CD4-positive, alpha-beta memory T cell (primary cell): ENCODE measurements around the gene SYNCRIP. TPM values are rescaled to one million over a fixed set of nuclear protein-coding genes. Genes with fewer than 3 reads are reported as not detected.

Experiments
- CTCF ChIA-PET: fragments of 350-600 bp; sonication (Branson Sonifier 250); formaldehyde crosslinking; loops from one replicate; lab custom pipeline; 2021; ENCODE audit warnings: inconsistent platforms; ENCODE audit not compliant: partially characterized antibody; lab: Charles Lee
- POLR2A ChIA-PET: fragments of 350-600 bp; sonication (Branson Sonifier 250); formaldehyde crosslinking; loops from one replicate; lab custom pipeline; 2021; ENCODE audit not compliant: partially characterized antibody; lab: Charles Lee
- DNase-seq, 5 donors: peaks; one replicate each; pipeline versions ENCODE4 v3.0.0 to v3.0.0-alpha.2; 2020 to 2022; ENCODE audit warnings: mixed read lengths in 1 of 5
- H3K27ac ChIP-seq: one replicate; pipeline ENCODE4 v1.7.0; 2013; ENCODE audit warnings: low read depth, low read length
- H3K27me3 ChIP-seq: 2 replicates; pipeline ENCODE4 v1.7.0; 2013; ENCODE audit warnings: mild to moderate bottlenecking, low read length, moderate library complexity; ENCODE audit not compliant: insufficient read depth
- H3K36me3 ChIP-seq: 2 replicates; pipeline ENCODE4 v1.7.0; 2013; ENCODE audit warnings: mild to moderate bottlenecking, low read length, moderate library complexity; ENCODE audit not compliant: insufficient read depth
- H3K4me1 ChIP-seq: 2 replicates; pipeline ENCODE4 v1.7.0; 2013; ENCODE audit warnings: mild to moderate bottlenecking, low read length, moderate library complexity; ENCODE audit not compliant: insufficient read depth
- H3K4me3 ChIP-seq, 2 donors: one replicate each; pipeline ENCODE4 v1.7.0; 2013; ENCODE audit warnings: low read length in 2 of 2, mild to moderate bottlenecking in 1 of 2
- H3K9me3 ChIP-seq, 2 donors: one replicate each; pipeline ENCODE4 v1.7.0; 2013; ENCODE audit warnings: low read length in 2 of 2, control low read depth in 1 of 2; ENCODE audit not compliant: control insufficient read depth in 1 of 2
- H3K27ac Mint-ChIP-seq, 7 donors: one replicate each; pipeline ENCODE4 v1.8.0; 2020 to 2021; ENCODE audit warnings: mixed read lengths in 7 of 7, mild to moderate bottlenecking in 6 of 7, inconsistent platforms in 3 of 7, moderate library complexity in 3 of 7
- H3K27me3 Mint-ChIP-seq, 2 donors: one replicate each; pipeline ENCODE4 v1.8.0; 2020 to 2021; ENCODE audit warnings: mixed read lengths in 2 of 2
- H3K36me3 Mint-ChIP-seq, 2 donors: one replicate each; pipeline ENCODE4 v1.8.0; 2020 to 2021; ENCODE audit warnings: mixed read lengths in 2 of 2, inconsistent platforms in 1 of 2, mild to moderate bottlenecking in 1 of 2
- H3K4me1 Mint-ChIP-seq, 4 donors: one replicate each; pipeline ENCODE4 v1.8.0; 2020 to 2021; ENCODE audit warnings: mixed read lengths in 4 of 4, mild to moderate bottlenecking in 1 of 4
- H3K4me3 Mint-ChIP-seq, 8 donors: one replicate each; pipeline ENCODE4 v1.8.0; 2020 to 2021; ENCODE audit warnings: mixed read lengths in 8 of 8, mild to moderate bottlenecking in 7 of 8, moderate library complexity in 6 of 8, inconsistent platforms in 3 of 8
- H3K9me3 Mint-ChIP-seq, 8 donors: one replicate each; pipeline ENCODE4 v1.8.0; 2020 to 2021; ENCODE audit warnings: mixed read lengths in 8 of 8, mild to moderate bottlenecking in 5 of 8, inconsistent platforms in 3 of 8, moderate library complexity in 1 of 8
- intact Hi-C: fragments of 100-400 bp; cut with micrococcal nuclease; formaldehyde crosslinking; loops from one replicate; pipeline ENCODE4 v1.15.1; 2023
- polyA plus RNA-seq, 2 donors: library from polyadenylated mRNA; unstranded; fragments of 300-500 nt; fragmentation: Illumina TruSeq; gene quantifications; one replicate each; pipeline ENCODE4 v1.2.3, GENCODE V29; 2021
- total RNA-seq, 2 experiments: library from RNA; stranded (reverse); gene quantifications; one replicate each; pipeline ENCODE4 v1.2.3, GENCODE V29; 2021

Gene SYNCRIP
- total and polyA plus RNA-seq, 4 experiments from 2014 or later, result 52.1 to 94.1 (median 82.8) TPM

GRCh38 chr6:85680388-85680787 lies 37.7 kb upstream of the SYNCRIP start:
- DNase-seq, result no peak
- H3K36me3 Mint-ChIP-seq, result peaks cover 23 to 29% of the 10 kb centered on the region in 2 donors
- no peaks in the 10 kb centered on the region for H3K27me3 Mint-ChIP-seq
- no peak overlapping the region for H3K4me3 ChIP-seq
- CTCF ChIA-PET, result interaction anchor here (0.9 kb wide), 1 partner anchor 38 kb away, joined by 3 read pairs; the partner anchor contains the start of gene SYNCRIP
- POLR2A ChIA-PET, result interaction anchor here (1.8 kb wide), 1 partner anchor 37 kb away, joined by 11 read pairs; the partner anchor contains the start of gene SYNCRIP
- intact Hi-C loops, result no loop called here
- peak overlapping the region in 3 of 7 donors; percentile 0 to 99 (median 62) for H3K27ac Mint-ChIP-seq
- peaks cover 30% of the 10 kb centered on the region for H3K4me1 ChIP-seq
- no peaks in the 10 kb centered on the region for H3K27me3 ChIP-seq
- H3K9me3 Mint-ChIP-seq, result peaks cover 0 to 4% (median 0%) of the 10 kb centered on the region in 8 donors
- no peak overlapping the region for H3K27ac ChIP-seq
- peak overlapping the region in 1 of 8 donors; percentile 99 for H3K4me3 Mint-ChIP-seq
- no peaks in the 10 kb centered on the region for H3K9me3 ChIP-seq
- H3K4me1 Mint-ChIP-seq, result peaks cover 24 to 41% (median 27%) of the 10 kb centered on the region in 4 donors
- H3K36me3 ChIP-seq, result peaks cover 7% of the 10 kb centered on the region

DNA sequence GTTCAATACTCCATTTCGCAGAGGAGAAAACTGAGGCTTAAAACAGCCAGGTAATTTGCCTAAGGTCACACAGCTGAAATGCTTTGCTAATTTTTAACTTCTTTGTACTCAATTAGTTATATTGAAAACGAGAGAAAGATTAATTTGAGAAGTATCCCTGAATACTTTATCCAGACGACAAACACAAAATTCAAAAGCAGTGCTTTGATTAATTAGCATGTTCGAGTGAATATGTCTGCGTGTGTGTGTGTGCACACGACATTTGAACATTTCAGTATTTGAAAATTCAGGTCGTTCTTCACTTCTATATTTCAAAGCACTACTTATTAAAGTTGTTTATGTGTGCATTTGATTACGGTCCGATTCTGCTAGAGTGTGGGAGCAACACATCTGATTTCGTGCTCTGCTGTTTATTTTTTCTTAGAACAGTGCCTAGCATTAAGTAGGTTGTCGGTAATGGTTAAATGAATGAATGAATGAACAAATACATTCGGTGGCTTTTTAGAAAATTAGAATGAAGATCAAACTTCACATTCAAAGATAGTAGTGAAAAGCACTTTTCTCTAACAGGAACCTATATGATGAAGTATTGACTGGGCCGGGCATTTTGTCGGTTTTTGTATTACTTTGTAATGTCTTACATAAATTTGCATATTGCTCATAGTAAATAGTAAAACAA lies 36.9 kb upstream of the SYNCRIP start:
- ChIA-PET POLR2A (interaction anchor here (0.7 to 10.9 kb wide), 15 partner anchors 10 to 230 kb away, joined by 3 to 1033 read pairs (median 7); partner anchors contain the start of genes NT5E, SNX14 and SYNCRIP), CTCF (interaction anchor here (1.3 to 5.2 kb wide), 3 partner anchors 10 to 51 kb away, joined by 3 to 129 read pairs (median 25); partner anchors contain the start of gene SYNCRIP)
- H3K27ac ChIP-seq, result peak overlapping the region; percentile 87
- intact Hi-C loops, result loop anchor here (2.0 to 10.0 kb wide), 3 partner anchors 55 to 1475 kb away; partner anchors contain the start of gene ZNF292
- H3K4me1 ChIP-seq, result peaks cover 38% of the 10 kb centered on the region
- Mint-ChIP-seq H3K27ac (peak overlapping the region; percentile 82 to 100 (median 99)), H3K4me3 (peak overlapping the region; percentile 97 to 100 (median 100)), H3K36me3 (peaks cover 28 to 37% of the 10 kb centered on the region in 2 donors), H3K9me3 (peaks cover 0 to 4% (median 0%) of the 10 kb centered on the region in 8 donors), H3K4me1 (peaks cover 29 to 49% (median 35%) of the 10 kb centered on the region in 4 donors), H3K27me3 (no peaks in the 10 kb centered on the region)
- no peaks in the 10 kb centered on the region for H3K27me3 ChIP-seq
- no peak for DNase-seq
- H3K4me3 ChIP-seq, result peak overlapping the region; percentile 60 to 71
- H3K36me3 ChIP-seq, result peaks cover 7% of the 10 kb centered on the region
- no peaks in the 10 kb centered on the region for H3K9me3 ChIP-seq

GRCh38 chr6:85678602-85679444 lies 36.1 kb upstream of the SYNCRIP start:
- intact Hi-C loops, result loop anchor here (1.0 to 10.0 kb wide), 8 partner anchors 9 to 1820 kb away; partner anchors contain the start of genes CYB5R4, SNX14 and ZNF292
- peaks cover 36 to 56% (median 41%) of the 10 kb centered on the region in 4 donors for H3K4me1 Mint-ChIP-seq

DNA sequence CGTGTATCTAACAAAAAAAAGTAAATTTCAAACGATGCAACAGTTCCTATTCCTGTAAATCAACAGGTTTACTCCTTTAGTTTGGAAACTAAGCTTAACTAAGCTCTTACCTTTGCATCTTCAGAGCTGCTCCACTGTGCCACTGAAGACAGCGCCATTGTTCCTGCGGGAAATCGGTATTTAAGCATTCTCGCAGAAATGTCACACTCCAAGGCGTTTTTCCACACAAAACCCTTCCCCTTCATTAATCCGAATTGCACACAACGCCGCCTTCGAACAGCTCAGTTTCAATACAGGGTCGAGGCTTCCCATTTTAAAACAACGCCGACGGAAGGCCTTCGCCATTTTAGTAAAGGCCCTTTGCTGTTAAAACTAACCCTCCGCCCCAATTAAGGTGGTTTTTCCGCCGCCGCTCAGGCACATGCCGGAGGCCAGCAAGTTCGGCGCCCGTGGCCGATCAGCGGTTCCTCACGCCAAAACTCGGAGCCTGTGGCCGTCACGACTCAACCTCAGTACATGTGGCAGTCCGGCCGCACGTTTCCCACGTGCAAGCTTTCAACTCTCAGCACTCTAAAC lies 35.4 kb upstream of the SYNCRIP start:
- no peaks in the 10 kb centered on the region for H3K9me3 ChIP-seq
- Mint-ChIP-seq H3K4me3 (peak overlapping the region; percentile 97 to 100 (median 100)), H3K27ac (peak overlapping the region; percentile 98 to 100 (median 99)), H3K27me3 (no peaks in the 10 kb centered on the region), H3K36me3 (peaks cover 41 to 47% of the 10 kb centered on the region in 2 donors), H3K4me1 (peaks cover 43 to 64% (median 48%) of the 10 kb centered on the region in 4 donors), H3K9me3 (peaks cover 0 to 4% (median 0%) of the 10 kb centered on the region in 8 donors)
- ChIA-PET POLR2A (interaction anchor here (0.7 to 10.9 kb wide), 27 partner anchors 8 to 1819 kb away, joined by 3 to 1033 read pairs (median 6); partner anchors contain the start of genes CYB5R4, SNX14 and SYNCRIP), CTCF (interaction anchor here (0.9 to 5.2 kb wide), 16 partner anchors 8 to 323 kb away, joined by 3 to 129 read pairs (median 4); partner anchors contain the start of genes SNX14 and SYNCRIP)
- no peak for DNase-seq
- peak overlapping the region; percentile 87 for H3K27ac ChIP-seq
- intact Hi-C loops, result loop anchor here (1.0 to 10.0 kb wide), 8 partner anchors 8 to 1819 kb away; partner anchors contain the start of genes CYB5R4, SNX14 and ZNF292
- H3K27me3 ChIP-seq, result no peaks in the 10 kb centered on the region
- H3K36me3 ChIP-seq, result peaks cover 7% of the 10 kb centered on the region
- H3K4me1 ChIP-seq, result peaks cover 53% of the 10 kb centered on the region
- H3K4me3 ChIP-seq, result peak overlapping the region; percentile 90 to 99

More at GRCh38 chr6:85678602-85679444, 36.1 kb upstream of the SYNCRIP start:
- DNase-seq, result peak; percentile 98 to 99 (median 99)
- Histone ChIP-seq H3K4me1 (peaks cover 46% of the 10 kb centered on the region), H3K4me3 (peak overlapping the region; percentile 90 to 99), H3K27ac (peak overlapping the region; percentile 87), H3K9me3 (no peaks in the 10 kb centered on the region), H3K36me3 (peaks cover 7% of the 10 kb centered on the region), H3K27me3 (no peaks in the 10 kb centered on the region)
- Mint-ChIP-seq H3K9me3 (peaks cover 0 to 4% (median 0%) of the 10 kb centered on the region in 8 donors), H3K36me3 (peaks cover 36 to 40% of the 10 kb centered on the region in 2 donors), H3K4me3 (peak overlapping the region; percentile 97 to 100 (median 100)), H3K27me3 (no peaks in the 10 kb centered on the region), H3K27ac (peak overlapping the region; percentile 98 to 100 (median 99))
- ChIA-PET POLR2A (interaction anchor here (0.7 to 10.9 kb wide), 28 partner anchors 9 to 1820 kb away, joined by 3 to 1033 read pairs (median 6); partner anchors contain the start of genes CYB5R4, NT5E, SNX14 and SYNCRIP), CTCF (interaction anchor here (0.9 to 5.2 kb wide), 13 partner anchors 9 to 324 kb away, joined by 3 to 129 read pairs (median 4); partner anchors contain the start of genes SNX14 and SYNCRIP)

DNA sequence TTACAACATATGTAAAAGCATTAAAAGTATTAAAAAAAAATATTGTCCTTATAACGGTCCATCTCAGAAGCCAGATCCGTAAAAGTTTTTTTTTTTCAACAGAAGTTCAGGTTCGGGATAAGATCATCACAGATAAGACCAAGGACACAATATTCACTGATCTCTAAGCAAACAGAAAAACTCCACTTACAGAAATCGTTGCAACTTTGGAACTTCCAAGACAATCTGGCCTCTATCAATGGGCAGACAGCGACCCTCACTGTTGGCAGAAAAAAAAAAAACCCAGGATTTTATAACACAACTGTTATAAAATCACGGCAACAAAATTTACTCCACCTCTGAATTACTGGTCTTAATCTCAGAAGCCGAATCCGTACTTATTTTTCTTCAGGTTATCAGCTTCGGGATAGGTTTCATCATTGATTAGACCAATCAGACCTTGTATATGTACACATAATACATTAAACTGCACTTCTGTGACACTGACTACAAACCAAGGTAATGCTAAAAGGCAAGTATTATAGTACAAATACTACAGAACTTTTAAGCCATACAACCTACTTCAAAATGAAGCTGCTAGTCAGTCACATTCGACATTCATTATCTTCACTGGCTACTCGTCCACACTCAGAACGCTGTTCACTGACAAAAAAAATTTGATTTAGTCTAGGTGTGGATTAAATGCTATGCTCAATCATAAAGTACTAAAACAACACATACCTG lies 34.7 kb upstream of the SYNCRIP start:
- H3K36me3 ChIP-seq, result peaks cover 7% of the 10 kb centered on the region
- Mint-ChIP-seq H3K27me3 (no peaks in the 10 kb centered on the region), H3K4me1 (peaks cover 48 to 71% (median 53%) of the 10 kb centered on the region in 4 donors), H3K27ac (peak overlapping the region; percentile 98 to 100 (median 99)), H3K4me3 (peak overlapping the region; percentile 97 to 100 (median 100)), H3K9me3 (peaks cover 0 to 4% (median 0%) of the 10 kb centered on the region in 8 donors), H3K36me3 (peaks cover 41 to 53% of the 10 kb centered on the region in 2 donors)
- ChIA-PET POLR2A (interaction anchor here (0.7 to 10.9 kb wide), 21 partner anchors 7 to 322 kb away, joined by 3 to 1033 read pairs (median 7); partner anchors contain the start of genes SNX14 and SYNCRIP), CTCF (interaction anchor here (0.9 to 5.2 kb wide), 12 partner anchors 7 to 322 kb away, joined by 3 to 129 read pairs (median 4); partner anchors contain the start of genes SNX14 and SYNCRIP)
- intact Hi-C loops, result loop anchor here (2.0 to 10.0 kb wide), 3 partner anchors 53 to 1477 kb away; partner anchors contain the start of gene ZNF292
- H3K4me3 ChIP-seq, result peak overlapping the region; percentile 90 to 99
- peak in 1 of 5 donors; percentile 21 for DNase-seq
- peaks cover 55% of the 10 kb centered on the region for H3K4me1 ChIP-seq
- H3K27ac ChIP-seq, result peak overlapping the region; percentile 87
- H3K27me3 ChIP-seq, result no peaks in the 10 kb centered on the region
- H3K9me3 ChIP-seq, result no peaks in the 10 kb centered on the region
